Left lobe of liver (tissue), 2 donors: Measurements from ENCODE around the gene NR0B2. TPM values are rescaled to one million over a fixed set of nuclear protein-coding genes. Genes with fewer than 3 reads are reported as not detected.

Source experiments
- ATAC-seq: fragments of 200-7000 bp; cut with Tn5 transposase; one replicate; pipeline ENCODE4 v1.9.1; 2020; ENCODE audit warnings: mild to moderate bottlenecking, moderate library complexity
- DNase-seq: peaks from one replicate; pipeline ENCODE4 v3.0.0-alpha.2; 2020; ENCODE audit warnings: low spot score
- total RNA-seq: library from RNA; stranded (reverse); gene quantifications from one replicate; pipeline ENCODE4 v1.2.1, GENCODE V29; 2021
- donor health status: DM: no; HTN: no; CAD: no; lungs with moderate emphysema.
- donor health status: DM: no; HTN: yes; CAD: no.

The NR0B2 gene
- total RNA-seq, 1 donor from 2014 or later, result 79.2 TPM

GRCh38 chr1:26938004-26938658 lies 24.4 kb upstream of the NR0B2 start:
- DNase-seq (peak; percentile 96), ATAC-seq (peak; percentile 89)

GRCh38 chr1:26936823-26937222 lies 23.0 kb upstream of the NR0B2 start:
- no peak for ATAC-seq
- no peak for DNase-seq

- ATAC-seq, result peak; percentile 14
- DNase-seq, result no peak
These were observed 18.8 kb upstream of the NR0B2 start for GRCh38 chr1:26932531-26932930.

DNA sequence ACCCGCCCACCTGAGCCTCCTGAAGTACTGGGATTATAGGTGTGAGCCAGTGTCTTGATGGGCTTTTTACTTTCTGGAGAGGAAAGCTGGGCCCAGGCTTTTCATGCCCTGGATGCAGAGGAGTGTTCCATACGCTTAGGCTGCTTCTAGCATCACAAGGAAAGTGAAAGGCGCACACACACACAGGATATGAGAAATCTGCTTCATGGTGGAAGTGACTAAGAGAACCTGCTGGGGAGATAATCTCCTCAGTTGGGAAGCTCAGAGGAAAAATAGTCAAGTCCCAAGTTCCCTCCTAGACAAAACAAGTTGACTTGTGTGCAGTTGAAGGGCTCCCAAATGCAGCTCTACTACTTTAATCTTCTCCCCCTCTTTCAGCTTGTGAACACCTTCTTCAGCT lies 9.9 kb upstream of the NR0B2 start:
- DNase-seq (no peak), ATAC-seq (no peak)

DNA sequence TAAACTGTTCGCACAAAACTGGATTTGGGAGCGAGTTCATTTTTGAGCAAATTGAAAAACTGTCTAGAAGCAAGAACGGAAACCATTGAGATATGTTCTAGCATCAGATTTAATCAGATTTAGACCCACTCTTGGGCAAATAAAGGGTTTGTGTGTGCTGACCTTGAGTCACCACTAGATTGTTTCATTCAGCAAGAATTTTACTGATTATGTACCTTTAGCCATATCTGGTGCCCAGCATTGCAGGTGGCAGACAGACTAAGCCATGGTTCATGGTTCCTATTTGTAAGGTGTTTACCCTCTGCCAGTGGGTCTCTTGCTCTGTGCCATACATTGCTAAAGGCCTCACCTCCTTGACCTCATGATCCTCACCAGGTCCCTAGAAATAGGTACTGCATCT lies 9.1 kb upstream of the NR0B2 start:
- ATAC-seq (no peak), DNase-seq (no peak)

DNA sequence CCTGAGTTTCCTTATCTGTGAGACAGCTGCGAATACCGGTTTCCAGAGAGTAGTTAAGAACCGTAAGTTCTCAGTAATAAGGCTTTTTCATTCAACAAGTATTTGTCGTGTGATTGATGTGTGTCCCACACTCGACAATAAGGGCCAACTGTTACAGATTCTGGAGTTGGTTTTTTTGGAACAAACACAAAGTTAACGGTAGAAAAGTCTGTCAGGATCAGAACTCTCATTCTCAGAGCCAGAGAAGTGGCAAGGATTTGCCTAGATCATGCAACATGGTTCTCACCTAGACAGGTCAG lies 8.6 kb upstream of the NR0B2 start:
- ATAC-seq (no peak), DNase-seq (no peak)

DNA sequence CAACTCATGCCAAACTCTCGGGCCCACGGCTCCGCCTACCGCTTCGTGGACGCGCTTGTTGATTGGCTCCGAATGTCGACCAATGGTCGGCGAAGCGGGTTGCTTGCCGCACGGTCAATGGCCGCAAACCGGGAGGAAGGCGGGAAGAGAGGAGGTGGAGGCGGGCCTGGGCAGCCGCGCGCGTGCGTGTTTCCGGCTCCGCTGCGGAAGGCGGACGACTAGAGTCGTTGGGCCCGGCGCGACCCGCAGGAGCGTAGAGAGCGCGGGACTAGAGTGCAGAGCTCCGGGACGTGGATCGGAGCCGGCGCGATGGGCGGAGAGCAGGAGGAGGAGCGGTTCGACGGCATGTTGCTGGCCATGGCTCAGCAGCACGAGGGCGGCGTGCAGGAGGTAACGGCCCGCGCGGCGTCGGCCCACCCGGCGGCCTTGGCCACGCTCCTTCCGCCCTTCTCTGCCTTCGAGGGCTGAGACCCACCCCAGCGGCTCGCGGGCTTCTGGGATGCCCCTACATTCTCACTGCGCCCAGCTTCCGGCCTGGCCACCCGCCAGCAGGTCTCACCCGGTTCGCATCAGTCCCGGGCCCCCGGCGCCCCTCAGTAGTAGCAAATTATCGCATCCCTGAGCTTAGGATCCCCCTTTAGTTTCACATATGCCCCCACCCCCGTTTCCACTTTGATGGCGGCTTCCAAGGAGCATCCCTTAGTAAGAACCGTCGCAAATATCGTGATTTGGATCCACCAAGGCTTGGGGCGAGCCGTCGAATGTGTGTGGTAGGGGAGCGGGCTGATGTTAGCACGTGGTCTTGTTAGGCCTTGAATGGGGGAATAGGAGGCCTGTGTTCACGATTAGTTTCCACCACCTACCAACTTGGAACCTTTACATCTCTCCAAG lies 8.0 kb upstream of the NR0B2 start, which contains the start of gene NUDC:
NUDC (plus strand) TSS at position 204 of the 891 bp plus-strand sequence; CDS start at position 310, 106 bp downstream.
- ATAC-seq, result peak; percentile 97
- peak; percentile 98 for DNase-seq

GRCh38 chr1:26921126-26921539 lies 7.4 kb upstream of the NR0B2 start:
- DNase-seq, result no peak
- ATAC-seq, result peak; percentile 54

DNA sequence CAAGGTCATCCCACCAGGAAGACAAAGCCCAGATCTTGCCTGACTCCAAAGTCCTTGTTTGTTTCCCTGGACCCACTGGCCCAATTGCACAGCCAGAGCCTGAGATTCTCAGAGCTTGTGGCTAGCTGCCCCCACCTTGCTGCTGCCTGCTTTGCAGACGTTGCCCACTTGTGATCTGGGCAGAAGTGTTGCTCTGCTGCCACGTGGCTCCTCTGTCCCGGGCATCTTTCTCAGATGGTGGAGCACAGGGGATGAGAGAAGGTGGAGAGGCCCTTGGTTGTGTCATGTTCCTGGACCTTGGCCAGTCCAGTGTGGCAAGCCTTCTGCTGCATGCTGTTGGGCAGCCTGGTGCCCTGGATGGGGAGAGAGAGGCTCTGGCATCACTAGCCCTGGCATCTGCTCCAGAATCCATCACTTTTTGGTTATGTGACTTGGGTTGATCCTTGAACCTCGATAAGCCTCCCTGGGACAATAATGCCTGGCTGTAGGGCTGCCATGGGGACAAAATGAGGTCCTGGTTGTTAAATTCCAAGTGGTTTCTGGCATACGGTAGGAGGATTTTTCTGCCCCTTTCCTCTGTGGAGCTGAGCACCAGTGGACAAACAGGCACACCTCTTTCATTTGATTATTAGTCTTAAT lies 1.5 kb upstream of the NR0B2 start:
- ATAC-seq, result peak; percentile 41
- DNase-seq, result peak; percentile 95

DNA sequence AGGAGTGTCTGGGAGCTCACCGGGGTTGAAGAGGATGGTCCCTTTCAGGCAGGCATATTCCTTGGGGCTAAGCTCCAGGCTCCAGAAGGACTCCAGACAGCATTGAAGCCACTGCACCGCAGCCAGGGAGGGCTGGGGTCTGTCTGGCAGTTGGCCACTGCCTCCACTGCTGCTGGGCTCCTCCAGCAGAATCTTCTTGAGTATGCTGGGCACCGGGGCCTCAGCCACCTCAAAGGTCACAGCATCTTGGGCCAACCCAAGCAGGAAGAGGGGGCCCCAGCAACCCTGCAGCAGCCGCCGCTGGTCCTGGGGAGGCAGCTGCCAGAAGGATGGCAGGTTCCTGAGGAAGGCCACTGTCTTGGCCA lies 404 bp downstream of the NR0B2 start:
- DNase-seq (no peak), ATAC-seq (no peak)

DNA sequence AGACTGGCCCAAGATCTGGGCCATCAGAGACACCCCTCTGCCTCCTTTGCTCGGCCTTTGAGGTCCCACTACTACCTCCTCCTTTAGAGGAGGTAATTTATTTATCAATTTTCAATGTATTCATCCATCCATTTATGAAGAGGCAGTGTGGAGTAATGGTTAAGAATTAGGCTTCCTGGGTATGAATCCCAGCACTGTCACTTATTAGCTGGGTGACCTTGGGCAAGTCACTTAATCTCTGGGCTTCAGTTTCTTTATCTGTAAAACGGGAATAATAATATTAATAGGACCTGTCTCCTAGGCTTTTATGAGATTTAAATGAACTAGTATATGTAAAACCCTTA lies 1.7 kb downstream of the NR0B2 start:
- DNase-seq, result no peak

DNA sequence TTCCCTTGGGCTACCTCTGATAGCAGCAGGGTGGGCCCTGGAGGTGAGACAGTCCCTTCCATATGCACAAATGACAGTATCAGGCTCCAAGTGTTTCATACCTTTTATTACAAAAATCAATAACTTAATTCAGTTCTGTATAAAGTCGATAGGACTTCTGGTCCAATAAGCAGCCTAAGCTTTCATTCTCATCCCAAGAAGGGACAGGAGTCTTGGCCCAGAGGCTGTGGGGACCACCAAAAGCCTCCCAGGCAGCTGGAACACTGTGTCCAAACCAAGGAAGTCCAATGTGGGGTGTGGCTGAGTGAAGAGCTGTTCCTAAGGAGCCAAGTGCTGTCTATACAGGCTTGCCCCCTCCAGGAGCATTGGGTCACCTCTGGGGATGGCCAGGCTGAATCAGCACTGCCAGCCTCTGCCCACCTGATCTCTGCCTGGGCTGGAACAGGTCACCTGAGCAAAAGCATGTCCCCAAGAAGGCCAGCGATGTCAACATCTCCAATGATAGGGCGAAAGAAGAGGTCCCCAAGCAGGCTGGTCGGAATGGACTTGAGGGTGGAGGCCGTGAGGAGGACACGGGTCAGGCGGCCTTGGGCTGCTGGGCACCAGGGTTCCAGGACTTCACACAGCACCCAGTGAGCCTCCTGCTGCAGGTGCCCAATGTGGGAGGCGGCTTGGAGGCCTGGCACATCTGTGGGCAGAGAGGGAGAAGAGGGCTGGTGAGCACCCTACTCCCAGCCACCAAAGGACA lies 2.2 kb downstream of the NR0B2 start:
- DNase-seq (no peak), ATAC-seq (no peak)

More for the DNA sequence above, 1.7 kb downstream of the NR0B2 start:
- ATAC-seq, result no peak

- DNase-seq, result peak; percentile 72
- ATAC-seq, result peak; percentile 8
These were observed 3.2 kb downstream of the NR0B2 start for GRCh38 chr1:26910343-26911160.

DNA sequence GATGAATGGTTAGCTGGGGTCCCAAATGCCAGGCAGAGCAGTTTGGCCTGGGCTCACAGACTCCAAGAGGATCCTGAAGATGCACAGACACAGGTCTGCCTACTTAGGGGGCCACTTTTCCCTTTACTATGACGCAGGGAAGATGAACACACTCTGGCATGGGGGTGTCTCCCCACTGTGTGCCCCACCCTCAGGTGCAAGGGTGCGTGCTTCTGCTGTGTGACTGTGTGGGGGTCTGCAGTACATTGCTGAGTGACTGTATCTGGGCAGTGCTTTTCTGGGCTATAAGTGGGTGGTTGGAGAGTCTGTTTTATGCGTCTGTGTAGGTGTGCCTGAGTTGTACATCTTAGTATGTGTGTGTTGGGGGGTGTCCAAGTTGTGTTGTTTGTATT lies 3.8 kb downstream of the NR0B2 start:
- ATAC-seq (peak; percentile 0), DNase-seq (no peak)

- peak; percentile 36 for ATAC-seq
- no peak for DNase-seq
These were observed 6.5 kb downstream of the NR0B2 start for GRCh38 chr1:26907071-26907917.

DNA sequence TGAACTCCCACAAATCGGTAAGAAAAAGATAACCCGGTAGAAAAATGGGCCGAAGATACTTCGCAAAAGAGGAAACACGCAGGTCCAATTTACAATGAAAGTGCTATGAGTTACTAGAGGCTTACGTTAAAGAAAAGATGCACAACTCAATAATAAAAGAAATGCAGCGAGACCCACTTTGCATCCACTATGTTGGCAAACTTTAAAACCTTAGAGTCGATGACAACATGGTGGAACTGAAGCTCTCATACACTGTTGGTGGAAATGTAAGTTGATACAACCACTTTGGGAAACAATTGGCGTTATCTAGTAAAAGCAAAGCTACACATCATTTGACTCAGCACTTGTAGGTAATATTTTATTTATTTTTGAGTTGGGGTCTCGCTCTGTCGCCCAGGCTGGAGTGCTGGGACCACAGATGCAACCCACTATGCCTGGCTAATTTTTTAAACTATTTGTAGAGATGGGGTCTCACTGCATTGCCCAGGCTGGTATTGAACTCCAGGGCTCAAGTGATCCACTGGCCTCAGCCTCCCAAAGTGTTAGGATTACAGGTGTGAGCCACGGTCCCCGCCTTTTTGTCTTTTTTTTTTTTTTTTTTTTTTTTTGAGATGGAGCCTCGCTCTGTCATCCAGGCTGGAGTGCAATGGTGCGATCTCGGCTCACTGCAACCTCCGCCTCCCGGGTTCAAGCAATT lies 12.8 kb downstream of the NR0B2 start:
- DNase-seq (no peak), ATAC-seq (no peak)

DNA sequence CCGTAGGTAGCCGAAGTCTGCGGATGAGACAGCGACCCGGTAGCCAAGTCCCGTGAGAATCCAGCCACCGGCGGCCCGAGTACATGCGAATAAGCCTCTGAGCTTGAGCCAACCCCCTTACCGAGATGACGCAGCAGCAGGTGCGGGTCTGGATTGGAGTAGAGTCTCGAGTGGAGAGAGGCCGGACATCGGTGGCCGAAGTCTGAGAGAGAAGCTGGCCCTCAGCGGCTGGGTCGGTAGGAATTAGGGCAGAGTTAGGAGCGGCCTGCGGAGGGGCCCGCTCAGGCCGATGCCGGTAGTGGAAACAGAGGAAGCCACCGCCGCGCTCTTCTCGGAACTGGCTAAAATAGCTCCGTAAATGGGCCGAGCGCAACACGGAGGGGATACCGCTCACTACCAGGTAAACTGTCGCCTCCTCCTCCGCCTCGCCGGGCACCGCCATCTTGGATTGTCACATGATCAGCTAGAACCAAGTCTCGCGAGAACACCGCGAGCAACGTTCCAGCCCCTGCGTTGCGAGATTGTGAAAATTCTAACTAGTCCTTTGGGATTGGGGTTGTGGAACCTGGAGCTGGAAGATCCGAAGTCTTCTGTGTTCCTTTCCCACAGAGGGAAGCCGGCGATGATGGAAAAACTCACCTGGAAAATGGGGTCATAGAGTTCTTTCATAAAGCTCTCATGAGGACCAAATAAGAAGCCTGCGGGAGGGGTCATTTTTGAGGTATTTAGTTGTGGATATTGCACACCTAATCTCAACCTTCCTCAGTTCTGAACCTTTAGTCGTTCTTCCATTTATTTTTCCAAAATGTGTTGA lies 13.6 kb downstream of the NR0B2 start, which contains the start of gene GPATCH3:
GPATCH3 (minus strand) TSS at position 467 of the 814 bp plus-strand sequence; CDS start at position 442, 25 bp downstream.
- DNase-seq (peak; percentile 91), ATAC-seq (peak; percentile 84)

DNA sequence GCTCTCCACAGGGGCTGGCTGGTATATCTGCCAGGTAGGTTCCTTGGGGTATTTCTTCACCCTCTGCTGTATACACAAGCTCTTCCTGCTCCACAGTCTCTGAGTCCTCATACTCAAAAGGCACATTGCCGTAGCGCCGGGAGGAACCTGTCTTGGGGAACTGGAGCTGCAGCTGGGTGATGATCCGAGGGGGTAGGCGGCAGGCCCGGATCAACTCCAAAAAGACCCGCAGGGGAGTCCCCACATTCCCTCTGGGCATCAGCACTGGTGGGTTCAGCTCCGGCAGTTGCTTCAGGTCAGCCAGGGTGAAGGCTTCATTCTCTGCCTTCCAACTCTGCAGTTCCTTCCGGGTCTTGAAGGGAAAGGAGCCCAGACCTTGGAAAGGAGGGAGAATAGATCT lies 16.4 kb downstream of the NR0B2 start:
- ATAC-seq (no peak), DNase-seq (no peak)
